DOHH2 (cell line): ENCODE measurements around the gene FUT8.

ENCODE experiments used
- H3F3A ChIP-seq: fragments of 200-600 bp; sonication (generic), shearing (Covaris generic); 2 replicates; pipeline ENCODE4 v1.6.0; 2016; ENCODE audit warnings: antibody characterized with exemption, mild to moderate bottlenecking; ENCODE audit not compliant: control insufficient read depth, insufficient read depth
- H3K27ac ChIP-seq: fragments of 200-600 bp; sonication (generic); 2 replicates; pipeline ENCODE4 v1.5.1; 2014; ENCODE audit warnings: low read depth, mild to moderate bottlenecking, low read length, moderate library complexity
- H3K27me3 ChIP-seq: fragments of 200-600 bp; sonication (generic); 2 replicates; pipeline ENCODE4 v1.6.1; 2014; ENCODE audit warnings: mild to moderate bottlenecking, low read length, mixed read lengths; ENCODE audit not compliant: control insufficient read depth
- H3K36me3 ChIP-seq: fragments of 200-600 bp; sonication (generic); 2 replicates; pipeline ENCODE4 v1.6.1; 2014; ENCODE audit warnings: mild to moderate bottlenecking, low read length, moderate library complexity, mixed read lengths; ENCODE audit not compliant: control insufficient read depth
- H3K4me1 ChIP-seq: fragments of 200-600 bp; sonication (generic); 2 replicates; pipeline ENCODE4 v1.6.1; 2014; ENCODE audit warnings: mild to moderate bottlenecking, low read length, mixed read lengths; ENCODE audit not compliant: control insufficient read depth
- H3K4me2 ChIP-seq: fragments of 200-600 bp; sonication (generic); 2 replicates; pipeline ENCODE4 v1.6.0; 2014; ENCODE audit warnings: mild to moderate bottlenecking, low read length, moderate library complexity
- H3K4me3 ChIP-seq: fragments of 200-600 bp; sonication (generic); 2 replicates; pipeline ENCODE4 v1.5.1; 2014; ENCODE audit warnings: mild to moderate bottlenecking, low read length, mixed read lengths
- H3K79me2 ChIP-seq: fragments of 200-600 bp; sonication (generic); 2 replicates; pipeline ENCODE4 v1.6.1; 2014; ENCODE audit warnings: mild to moderate bottlenecking, low read length, mixed read lengths; ENCODE audit not compliant: control insufficient read depth
- H3K9me2 ChIP-seq: fragments of 200-600 bp; sonication (generic); replicated peaks from 2 replicates; pipeline ENCODE4 v1.6.1; 2014; ENCODE audit warnings: mild to moderate bottlenecking, low read length, mixed read lengths; ENCODE audit not compliant: control insufficient read depth
- H3K9me3 ChIP-seq: fragments of 200-600 bp; sonication (generic); 2 replicates; pipeline ENCODE4 v1.6.1; 2014; ENCODE audit warnings: antibody characterized with exemption, low read length, mixed read lengths; ENCODE audit not compliant: control insufficient read depth, insufficient read depth
- H4K20me1 ChIP-seq: fragments of 200-600 bp; sonication (generic); 2 replicates; pipeline ENCODE4 v1.6.0; 2014; ENCODE audit warnings: low read depth, mild to moderate bottlenecking, antibody characterized with exemption, low read length, moderate library complexity; ENCODE audit not compliant: control insufficient read depth, insufficient read depth
- EZH2phosphoT487 ChIP-seq: fragments of 200-600 bp; sonication (generic); IDR thresholded peaks from 2 replicates; pipeline ENCODE4 v1.6.1; 2017; ENCODE audit warnings: borderline replicate concordance, mild to moderate bottlenecking, antibody characterized with exemption, low read length, moderate library complexity, mixed read lengths
- TF ChIP-seq, protein P1 (sequence below): fragments of 200-600 bp; sonication (generic); IDR thresholded peaks from one replicate; pipeline ENCODE4 v1.5.1; 2014; ENCODE audit warnings: antibody characterized with exemption, mild to moderate bottlenecking, low read depth, low read length; ENCODE audit not compliant: poor library complexity, severe bottlenecking

FUT8 gene

DNA sequence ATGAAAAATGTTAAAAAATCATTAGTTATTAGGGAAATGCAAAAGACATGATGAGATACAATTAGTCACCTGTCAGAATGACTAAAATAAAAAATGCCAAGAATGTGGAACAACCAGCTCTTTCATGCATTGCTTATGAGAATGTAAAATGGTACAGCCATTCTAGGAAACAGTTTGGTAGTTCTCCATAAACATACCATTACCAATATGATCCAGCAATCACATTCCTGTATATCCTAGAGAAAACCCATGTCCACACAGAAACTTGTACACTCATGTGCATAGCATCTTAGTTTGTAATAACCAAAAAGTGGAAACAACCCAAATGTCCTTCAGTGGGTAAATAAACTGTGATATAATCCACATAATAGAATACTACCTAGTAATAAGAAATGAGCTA is 245.7 kb downstream of the FUT8 start:
- H4K20me1 ChIP-seq = no peaks in the 10 kb centered on the region
- H3K79me2 ChIP-seq = no peaks in the 10 kb centered on the region
- H3K27me3 ChIP-seq = no peaks in the 10 kb centered on the region
- no peaks in the 10 kb centered on the region for H3K9me2 ChIP-seq
- H3K4me3 ChIP-seq = no peak overlapping the region
- no peaks in the 10 kb centered on the region for H3K4me1 ChIP-seq
- H3K9me3 ChIP-seq = no peaks in the 10 kb centered on the region
- H3F3A ChIP-seq = no peaks in the 10 kb centered on the region
- H3K36me3 ChIP-seq = no peaks in the 10 kb centered on the region
- H3K27ac ChIP-seq = no peak overlapping the region
- H3K4me2 ChIP-seq = no peak overlapping the region
- TF ChIP-seq, protein P1, sequence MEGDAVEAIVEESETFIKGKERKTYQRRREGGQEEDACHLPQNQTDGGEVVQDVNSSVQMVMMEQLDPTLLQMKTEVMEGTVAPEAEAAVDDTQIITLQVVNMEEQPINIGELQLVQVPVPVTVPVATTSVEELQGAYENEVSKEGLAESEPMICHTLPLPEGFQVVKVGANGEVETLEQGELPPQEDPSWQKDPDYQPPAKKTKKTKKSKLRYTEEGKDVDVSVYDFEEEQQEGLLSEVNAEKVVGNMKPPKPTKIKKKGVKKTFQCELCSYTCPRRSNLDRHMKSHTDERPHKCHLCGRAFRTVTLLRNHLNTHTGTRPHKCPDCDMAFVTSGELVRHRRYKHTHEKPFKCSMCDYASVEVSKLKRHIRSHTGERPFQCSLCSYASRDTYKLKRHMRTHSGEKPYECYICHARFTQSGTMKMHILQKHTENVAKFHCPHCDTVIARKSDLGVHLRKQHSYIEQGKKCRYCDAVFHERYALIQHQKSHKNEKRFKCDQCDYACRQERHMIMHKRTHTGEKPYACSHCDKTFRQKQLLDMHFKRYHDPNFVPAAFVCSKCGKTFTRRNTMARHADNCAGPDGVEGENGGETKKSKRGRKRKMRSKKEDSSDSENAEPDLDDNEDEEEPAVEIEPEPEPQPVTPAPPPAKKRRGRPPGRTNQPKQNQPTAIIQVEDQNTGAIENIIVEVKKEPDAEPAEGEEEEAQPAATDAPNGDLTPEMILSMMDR = no peak
- no peak for TF ChIP-seq EZH2phosphoT487

DNA sequence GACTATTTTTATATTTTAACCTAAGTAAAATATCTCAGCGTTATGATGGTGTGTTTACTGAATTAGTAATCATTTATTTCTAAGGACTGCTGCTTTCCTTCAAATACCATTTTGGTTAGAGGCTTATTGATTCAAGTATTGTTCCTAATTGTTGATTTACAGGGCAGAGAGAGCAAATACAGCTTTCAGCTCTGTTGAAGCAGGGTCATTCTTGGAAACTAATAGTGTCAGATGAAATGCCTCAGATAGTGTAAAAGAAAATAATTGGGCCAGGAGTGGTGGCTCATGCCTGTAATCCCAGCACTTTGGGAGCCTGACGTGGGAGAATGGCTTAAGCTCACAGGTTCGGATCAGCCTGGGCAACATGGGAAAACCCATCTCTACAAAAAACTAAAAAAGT is 249.3 kb downstream of the FUT8 start:
- Histone ChIP-seq H3K4me1 (peaks cover 9% of the 10 kb centered on the region), H3K4me2 (no peak overlapping the region), H4K20me1 (no peaks in the 10 kb centered on the region), H3K4me3 (no peak overlapping the region), H3K79me2 (no peaks in the 10 kb centered on the region), H3F3A (no peaks in the 10 kb centered on the region), H3K36me3 (peaks cover 16% of the 10 kb centered on the region), H3K9me2 (no peaks in the 10 kb centered on the region), H3K27me3 (no peaks in the 10 kb centered on the region), H3K27ac (no peak overlapping the region), H3K9me3 (no peaks in the 10 kb centered on the region)
- TF ChIP-seq, protein P1 = no peak
- TF ChIP-seq EZH2phosphoT487 = no peak

- Histone ChIP-seq H3K27ac (no peak overlapping the region), H3K9me3 (no peaks in the 10 kb centered on the region), H3F3A (no peaks in the 10 kb centered on the region), H3K4me2 (no peak overlapping the region), H4K20me1 (no peaks in the 10 kb centered on the region), H3K4me3 (no peak overlapping the region), H3K79me2 (no peaks in the 10 kb centered on the region), H3K4me1 (peaks cover 9% of the 10 kb centered on the region), H3K27me3 (no peaks in the 10 kb centered on the region), H3K36me3 (peaks cover 27% of the 10 kb centered on the region), H3K9me2 (no peaks in the 10 kb centered on the region)
- no peak for TF ChIP-seq EZH2phosphoT487
- TF ChIP-seq, protein P1 = no peak
Measured at GRCh38 chr14:65664436-65664835, 251.9 kb downstream of the FUT8 start.
